OCI-LY3 (cell line): Measurements from ENCODE around the gene LPCAT3.

Source experiments
- EZH2phosphoT487 ChIP-seq: fragments of 200-600 bp; shearing (Covaris generic); IDR thresholded peaks from 2 replicates; pipeline ENCODE4 v1.6.1; 2018; ENCODE audit warnings: antibody characterized with exemption, mixed run types, low read depth
- TF ChIP-seq, protein P1 (sequence below): fragments of 200-600, 300-600 bp; sonication (generic); IDR thresholded peaks from 2 replicates; pipeline ENCODE4 v1.5.1; 2014; ENCODE audit warnings: antibody characterized with exemption, low read length, low read depth

DNA sequence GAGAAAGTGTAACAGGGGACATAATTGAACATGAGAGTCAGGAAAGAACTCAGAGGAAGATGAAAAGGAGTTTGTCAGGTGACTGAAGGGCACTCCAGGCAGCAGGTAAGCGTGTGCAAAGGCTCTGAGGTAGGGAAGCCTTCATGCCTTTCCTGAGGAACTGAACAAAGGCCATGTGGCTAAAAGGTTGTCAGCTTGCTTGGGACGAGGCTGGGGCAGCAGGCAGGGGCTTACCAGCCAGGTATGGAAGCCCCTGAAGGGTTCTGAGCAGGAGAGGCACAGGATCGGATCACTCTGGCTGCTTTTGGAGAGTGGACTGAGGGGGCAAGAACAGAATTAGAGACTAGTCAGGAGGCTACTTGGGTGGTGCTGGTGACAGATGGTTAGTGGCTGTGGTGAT is 5.2 kb downstream of the LPCAT3 start:
- TF ChIP-seq, protein P1, sequence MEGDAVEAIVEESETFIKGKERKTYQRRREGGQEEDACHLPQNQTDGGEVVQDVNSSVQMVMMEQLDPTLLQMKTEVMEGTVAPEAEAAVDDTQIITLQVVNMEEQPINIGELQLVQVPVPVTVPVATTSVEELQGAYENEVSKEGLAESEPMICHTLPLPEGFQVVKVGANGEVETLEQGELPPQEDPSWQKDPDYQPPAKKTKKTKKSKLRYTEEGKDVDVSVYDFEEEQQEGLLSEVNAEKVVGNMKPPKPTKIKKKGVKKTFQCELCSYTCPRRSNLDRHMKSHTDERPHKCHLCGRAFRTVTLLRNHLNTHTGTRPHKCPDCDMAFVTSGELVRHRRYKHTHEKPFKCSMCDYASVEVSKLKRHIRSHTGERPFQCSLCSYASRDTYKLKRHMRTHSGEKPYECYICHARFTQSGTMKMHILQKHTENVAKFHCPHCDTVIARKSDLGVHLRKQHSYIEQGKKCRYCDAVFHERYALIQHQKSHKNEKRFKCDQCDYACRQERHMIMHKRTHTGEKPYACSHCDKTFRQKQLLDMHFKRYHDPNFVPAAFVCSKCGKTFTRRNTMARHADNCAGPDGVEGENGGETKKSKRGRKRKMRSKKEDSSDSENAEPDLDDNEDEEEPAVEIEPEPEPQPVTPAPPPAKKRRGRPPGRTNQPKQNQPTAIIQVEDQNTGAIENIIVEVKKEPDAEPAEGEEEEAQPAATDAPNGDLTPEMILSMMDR, result no peak
- TF ChIP-seq EZH2phosphoT487, result no peak
